GM12801 (cell line): ENCODE results near the gene TEX2.

Experiments
- CTCF ChIP-seq: IDR thresholded peaks from one replicate; pipeline ENCODE4 v1.5.1; 2011; ENCODE audit warnings: control low read depth; ENCODE audit not compliant: insufficient read length; ENCODE audit errors: extremely low read depth

TEX2 gene

GRCh38 chr17:64187093-64187895 lies 75.8 kb downstream of the TEX2 start:
- no peak for TF ChIP-seq CTCF

GRCh38 chr17:64186171-64187092 lies 76.6 kb downstream of the TEX2 start:
- TF ChIP-seq CTCF = no peak

DNA sequence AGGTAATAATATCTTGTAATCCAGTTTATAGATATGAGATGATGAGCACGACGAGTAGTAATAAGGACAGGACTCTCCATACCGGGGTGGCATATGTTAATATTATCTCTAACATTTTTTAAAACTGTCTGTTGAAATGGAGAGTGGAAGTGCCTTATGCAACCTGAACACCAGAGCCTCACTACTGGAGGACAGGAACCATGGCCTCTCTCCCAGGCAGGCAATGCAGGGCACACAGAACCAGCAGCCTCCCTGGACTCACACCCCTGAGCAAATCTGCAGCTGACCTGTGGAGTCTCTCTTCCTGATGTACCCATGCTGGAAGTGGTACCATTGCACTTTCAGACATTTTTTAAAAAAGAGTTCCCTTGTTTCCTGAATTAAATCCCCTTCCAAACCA lies 78.0 kb downstream of the TEX2 start:
- TF ChIP-seq CTCF = no peak

- no peak for TF ChIP-seq CTCF
These were observed 79.2 kb downstream of the TEX2 start for GRCh38 chr17:64183815-64184214.

- TF ChIP-seq CTCF = no peak
These were observed 80.6 kb downstream of the TEX2 start for GRCh38 chr17:64182325-64183012.

DNA sequence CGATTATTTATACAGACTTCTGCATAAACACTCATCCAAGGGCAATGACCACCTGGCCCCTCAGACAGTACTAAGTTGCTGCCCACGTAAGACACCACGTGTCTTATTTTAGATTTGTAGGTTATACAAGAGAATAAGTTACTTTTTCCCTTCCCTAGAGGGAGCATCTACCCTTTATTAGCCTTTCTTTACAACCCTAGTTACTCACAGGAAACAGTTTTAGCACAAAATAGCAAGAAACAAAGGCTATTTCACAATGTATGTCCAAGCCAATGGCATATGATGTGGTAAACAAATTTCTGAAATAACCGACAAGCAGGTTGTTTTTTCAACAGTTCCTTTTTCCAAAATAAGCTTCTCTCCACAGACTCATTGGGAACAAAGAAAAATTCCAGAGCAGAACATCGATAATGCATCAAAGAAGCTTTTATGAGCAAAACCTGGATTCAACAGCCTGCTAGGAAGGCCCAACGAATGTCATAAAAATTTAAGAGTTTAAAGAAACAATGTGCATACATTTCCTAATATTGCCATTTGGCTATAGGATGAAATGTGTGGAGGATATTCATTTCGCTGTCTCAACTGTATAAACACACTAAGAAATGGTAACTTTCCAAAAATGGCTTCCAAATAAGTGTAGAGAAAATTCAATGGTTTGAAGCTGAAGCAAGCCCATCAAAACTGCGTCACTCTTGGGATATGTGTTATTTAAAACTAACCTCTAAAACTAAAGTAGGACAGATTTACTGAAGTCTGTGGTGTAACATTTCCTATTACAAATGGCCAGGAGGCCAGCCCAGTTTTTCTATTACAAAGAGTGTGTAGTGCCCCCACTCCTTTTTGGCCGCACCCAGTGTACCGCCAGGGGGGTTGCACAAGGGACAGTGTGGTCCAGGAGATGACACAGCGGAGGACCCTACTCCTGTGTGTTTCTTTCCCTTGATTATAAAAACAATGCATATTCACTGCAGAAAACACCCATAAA lies 82.7 kb downstream of the TEX2 start:
- TF ChIP-seq CTCF = no peak
